HUES64 (cell line): ENCODE measurements around the gene PARD6B.
A peak's percentile ranks its signal among the peaks of the same experiment; 100 is the strongest.

Source experiments
- H3K27ac ChIP-seq: 2 replicates; pipeline ENCODE4 v1.7.0; 2013; ENCODE audit warnings: low read depth, low read length, inconsistent platforms
- H3K27me3 ChIP-seq: 2 replicates; pipeline ENCODE4 v1.6.1; 2013; ENCODE audit warnings: mild to moderate bottlenecking, low read length; ENCODE audit not compliant: insufficient read depth
- H3K36me3 ChIP-seq: 2 replicates; pipeline ENCODE4 v1.6.1; 2013; ENCODE audit warnings: mild to moderate bottlenecking, low read length; ENCODE audit not compliant: insufficient read depth
- H3K4me1 ChIP-seq: 2 replicates; pipeline ENCODE4 v1.6.1; 2013; ENCODE audit warnings: mild to moderate bottlenecking, low read length, moderate library complexity; ENCODE audit not compliant: insufficient read depth
- H3K4me3 ChIP-seq: 2 replicates; pipeline ENCODE4 v1.5.1; 2013; ENCODE audit warnings: mild to moderate bottlenecking, low read length, moderate library complexity
- H3K9ac ChIP-seq: 2 replicates; pipeline ENCODE4 v1.6.1; 2013; ENCODE audit warnings: mild to moderate bottlenecking, low read depth, low read length
- H3K9me3 ChIP-seq: 2 replicates; pipeline ENCODE4 v1.6.1; 2013; ENCODE audit warnings: low read depth, low read length; ENCODE audit not compliant: insufficient read depth
- WGBS: fragments of 150-250, 120-280 bp; methylation state at CpG from one replicate; pipeline ENCODE4 v1.1.7; 2013; ENCODE audit warnings: missing lambda C conversion rate; 5-methylcytosine and 5-hydroxymethylcytosine counted together

Gene PARD6B

DNA sequence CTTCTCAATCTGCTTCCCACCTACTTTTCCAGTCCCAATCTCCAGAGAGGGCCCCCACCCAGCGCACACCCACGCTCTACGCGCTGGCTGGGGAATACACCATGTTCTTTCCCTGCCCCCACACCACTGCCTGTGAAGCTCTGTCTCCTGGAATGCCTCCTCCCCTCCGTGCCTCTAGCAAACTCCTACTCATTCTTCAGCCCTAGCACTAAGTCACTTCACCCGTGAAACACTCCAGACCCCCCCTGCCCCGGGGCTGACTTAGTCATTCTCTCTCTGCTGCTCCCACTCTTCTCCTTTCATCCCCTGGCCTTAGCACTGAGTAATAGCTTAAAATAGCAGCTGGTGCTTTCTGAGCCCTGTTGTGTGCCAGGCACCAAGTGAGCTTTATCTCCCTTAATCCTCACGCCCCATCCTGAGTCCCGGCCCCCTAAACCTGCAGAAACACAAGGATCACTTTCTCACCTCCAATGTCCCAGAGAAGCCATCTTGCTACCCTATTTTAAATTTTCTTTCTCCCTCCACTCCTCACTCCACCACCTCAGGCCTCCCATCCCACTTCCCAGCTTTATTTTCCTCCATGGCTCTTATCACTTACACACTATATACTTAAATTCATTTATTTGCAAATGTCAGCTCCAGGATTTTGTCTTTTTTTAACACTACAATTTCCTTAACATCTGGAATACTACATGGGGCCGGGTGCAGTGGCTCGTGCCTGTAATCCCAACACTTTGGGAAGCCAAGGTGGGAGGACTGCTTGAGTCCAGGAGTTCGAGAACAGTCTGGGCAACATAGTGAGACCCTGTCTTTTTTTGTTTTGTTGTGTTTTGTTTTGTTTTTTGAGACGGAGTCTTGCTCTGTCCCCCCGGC, 6.3 kb upstream of the PARD6B start:
- peak overlapping the region; percentile 45; the same call in 1 of the 2 replicates for H3K9ac ChIP-seq
- 44% methylated on average over 14 of the region's 14 CpGs for WGBS

DNA sequence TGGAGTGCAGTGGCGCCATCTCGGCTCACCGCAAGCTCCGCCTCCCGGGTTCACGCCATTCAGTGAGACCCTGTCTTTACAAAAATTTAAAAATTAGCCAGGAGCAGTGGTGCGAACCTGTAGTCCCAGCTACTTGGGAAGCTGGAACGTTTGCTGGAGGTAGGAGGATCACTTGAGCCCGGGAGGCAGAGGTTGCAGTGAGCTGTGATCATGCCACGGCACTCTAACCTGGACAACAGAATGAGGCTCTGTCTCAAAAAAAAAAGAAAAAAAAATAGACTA, 5.7 kb upstream of the PARD6B start:
- Histone ChIP-seq H3K27ac (no peak overlapping the region), H3K9ac (no peak overlapping the region), H3K4me3 (no peak overlapping the region), H3K4me1 (peaks cover 28% of the 10 kb centered on the region), H3K27me3 (no peaks in the 10 kb centered on the region), H3K36me3 (no peaks in the 10 kb centered on the region), H3K9me3 (no peaks in the 10 kb centered on the region)
- WGBS, result 87% methylated on average over 10 of the region's 10 CpGs

More for the DNA sequence above, 6.3 kb upstream of the PARD6B start:
- Histone ChIP-seq H3K4me3 (no peak overlapping the region), H3K27me3 (no peaks in the 10 kb centered on the region), H3K27ac (peak overlapping the region; percentile 32), H3K36me3 (no peaks in the 10 kb centered on the region), H3K9me3 (no peaks in the 10 kb centered on the region), H3K4me1 (peaks cover 24% of the 10 kb centered on the region)

DNA sequence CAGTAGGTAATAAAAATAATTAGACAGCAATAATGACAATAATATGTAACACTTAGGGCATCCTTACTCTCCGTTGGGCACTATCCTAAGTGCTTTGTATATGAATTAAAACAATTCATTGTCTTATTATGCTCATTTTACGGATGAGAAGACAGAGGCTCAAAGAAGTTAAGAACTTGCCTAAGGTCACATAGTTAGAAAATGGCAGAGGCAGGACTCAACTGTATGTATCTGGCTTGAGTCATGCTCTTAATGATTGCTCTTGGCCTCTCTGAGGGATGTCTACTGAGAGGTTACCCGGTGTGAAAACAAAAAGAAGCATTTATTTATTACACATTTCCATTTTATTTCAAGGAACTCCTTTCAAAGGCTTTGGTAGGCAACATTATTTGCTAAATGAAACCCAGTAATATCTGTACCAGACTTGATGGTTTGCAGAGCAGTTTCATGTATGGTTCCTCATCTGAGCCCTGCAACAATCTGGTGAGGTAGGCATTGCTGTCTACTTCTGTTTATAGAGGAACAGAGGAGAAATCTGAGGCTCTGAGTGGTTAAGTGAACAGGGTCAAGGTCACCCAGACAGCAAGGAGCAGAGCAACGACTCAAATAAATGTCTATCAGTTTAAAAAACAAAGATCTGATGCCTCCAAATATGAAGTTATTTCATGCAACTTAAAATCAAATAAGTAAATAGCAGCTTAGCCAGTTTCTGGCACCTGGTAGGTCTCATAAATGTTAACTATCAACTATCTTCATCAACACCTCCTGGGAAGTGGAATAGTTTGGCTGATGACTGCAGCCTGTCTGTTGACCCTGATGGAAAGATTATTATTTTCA, 4.2 kb upstream of the PARD6B start:
- H3K27ac ChIP-seq, result no peak overlapping the region
- peaks cover 28% of the 10 kb centered on the region for H3K4me1 ChIP-seq
- no peaks in the 10 kb centered on the region for H3K36me3 ChIP-seq
- no peaks in the 10 kb centered on the region for H3K27me3 ChIP-seq
- WGBS, result 91% methylated on average over 3 of the region's 4 CpGs
- H3K9ac ChIP-seq, result no peak overlapping the region
- no peaks in the 10 kb centered on the region for H3K9me3 ChIP-seq
- H3K4me3 ChIP-seq, result no peak overlapping the region

DNA sequence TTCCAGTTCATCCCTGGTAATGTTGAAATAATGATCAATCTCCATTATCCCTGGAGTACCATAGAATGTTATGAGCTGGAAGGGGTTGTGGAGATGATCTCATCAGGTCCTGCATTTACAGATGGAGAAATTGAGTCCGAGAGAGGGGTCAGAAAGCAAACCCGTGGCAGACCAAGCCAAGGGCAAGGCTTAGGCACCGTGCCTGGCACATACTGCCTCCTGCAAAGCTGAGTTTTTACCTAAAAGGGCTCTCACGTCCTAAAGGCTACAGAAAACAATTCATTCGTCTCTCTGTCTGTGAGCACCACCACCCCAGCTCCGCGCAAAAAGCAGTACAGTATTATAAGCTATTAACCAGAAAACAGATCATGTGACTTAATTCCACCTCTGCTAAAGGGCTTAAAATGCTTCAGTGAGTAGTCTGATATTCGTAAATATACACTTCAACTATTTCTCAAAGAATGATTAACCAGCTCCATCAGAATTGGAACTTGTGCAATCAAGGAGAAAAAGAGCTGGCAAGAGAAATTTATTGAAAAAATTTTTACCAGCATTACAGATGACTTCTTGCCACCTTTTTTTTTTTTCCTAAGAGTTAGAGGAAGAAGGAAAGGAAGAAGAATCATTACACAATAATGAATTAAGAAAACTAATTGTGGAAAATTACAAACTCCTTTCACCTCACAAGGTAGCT, 3.4 kb upstream of the PARD6B start:
- H3K36me3 ChIP-seq, result no peaks in the 10 kb centered on the region
- H3K4me3 ChIP-seq, result no peak overlapping the region
- H3K27me3 ChIP-seq, result no peaks in the 10 kb centered on the region
- no peak overlapping the region for H3K27ac ChIP-seq
- H3K9me3 ChIP-seq, result no peaks in the 10 kb centered on the region
- peaks cover 32% of the 10 kb centered on the region for H3K4me1 ChIP-seq
- no peak overlapping the region for H3K9ac ChIP-seq
- 88% methylated on average over 7 of the region's 8 CpGs for WGBS

DNA sequence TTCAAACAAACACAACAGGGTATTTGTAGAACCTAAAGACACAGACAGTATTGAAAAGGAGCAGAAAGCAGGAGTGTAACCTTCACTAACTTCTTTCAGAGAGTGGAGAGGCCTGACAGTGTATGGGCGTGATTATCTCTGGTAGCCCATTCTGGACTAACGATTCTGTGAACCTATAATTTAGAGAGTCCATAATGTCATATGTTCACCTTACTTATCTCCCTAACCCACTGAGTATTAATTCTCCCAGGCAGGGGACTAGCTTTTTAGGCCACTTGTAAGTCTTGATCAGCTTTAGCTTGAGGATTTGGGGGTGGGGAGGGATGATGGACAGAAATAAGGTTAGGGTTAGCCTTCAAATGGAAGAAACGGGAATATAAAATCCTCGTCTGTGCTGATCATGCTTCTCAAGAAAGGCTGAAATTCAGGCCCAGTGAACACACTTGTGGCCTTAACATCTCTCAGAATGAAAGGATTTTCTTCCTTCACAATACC, 2.8 kb upstream of the PARD6B start:
- no peaks in the 10 kb centered on the region for H3K27me3 ChIP-seq
- no peak overlapping the region for H3K27ac ChIP-seq

DNA sequence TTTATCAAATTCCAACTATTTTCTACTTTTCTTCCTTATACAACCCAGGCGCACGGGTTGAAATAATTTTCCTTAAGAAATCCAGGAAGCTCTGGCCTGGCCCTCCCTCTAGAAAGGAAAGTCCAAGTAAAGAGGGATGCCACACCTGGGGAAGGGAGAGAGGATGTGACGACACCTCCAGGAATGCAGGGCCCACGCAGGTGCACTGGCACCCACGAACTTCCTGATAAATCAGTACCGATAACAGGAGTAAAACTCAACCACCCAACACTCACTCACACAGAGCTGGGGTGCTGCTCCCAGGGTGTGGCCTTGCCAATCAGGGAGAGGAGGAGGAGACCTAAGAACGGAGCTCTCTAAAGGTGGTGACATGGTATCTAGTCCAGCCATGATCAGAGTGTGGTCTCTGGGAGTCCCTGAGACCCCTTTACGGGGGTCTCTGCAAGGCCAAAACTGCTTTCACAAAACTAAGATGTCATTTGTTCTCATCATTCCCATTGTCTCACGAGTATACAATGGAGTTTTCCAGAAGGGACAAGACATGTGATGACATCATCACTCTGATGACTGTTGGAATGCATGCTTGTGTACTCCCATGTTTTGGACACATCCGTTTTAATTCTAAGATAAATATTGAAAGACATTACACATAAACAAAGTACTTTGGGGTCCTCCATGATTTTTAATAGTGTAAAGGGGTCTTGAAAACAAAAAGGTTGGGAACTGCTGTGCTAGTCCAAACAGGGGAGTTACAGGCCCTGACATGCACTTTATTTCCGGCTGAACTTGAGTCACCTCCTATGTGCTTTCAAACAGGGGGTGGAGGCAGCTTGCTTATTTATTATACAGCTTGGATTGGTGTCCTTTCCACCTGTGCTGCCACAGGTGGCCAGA, 2.2 kb upstream of the PARD6B start:
- Histone ChIP-seq H3K9ac (no peak overlapping the region), H3K9me3 (no peaks in the 10 kb centered on the region), H3K4me1 (peaks cover 38% of the 10 kb centered on the region), H3K27me3 (no peaks in the 10 kb centered on the region), H3K27ac (no peak overlapping the region; the same call in 1 of the 2 replicates), H3K4me3 (0 out of 2 replicates have a peak overlapping the region, but pooled peaks have one; percentile 94), H3K36me3 (no peaks in the 10 kb centered on the region)
- WGBS, result 90% methylated on average over 10 of the region's 11 CpGs

More for the DNA sequence above, 2.8 kb upstream of the PARD6B start:
- H3K9ac ChIP-seq, result no peak overlapping the region
- WGBS, result 91% methylated on average over 4 of the region's 4 CpGs
- H3K4me3 ChIP-seq, result no peak overlapping the region
- H3K36me3 ChIP-seq, result no peaks in the 10 kb centered on the region
- no peaks in the 10 kb centered on the region for H3K9me3 ChIP-seq
- peaks cover 35% of the 10 kb centered on the region for H3K4me1 ChIP-seq

DNA sequence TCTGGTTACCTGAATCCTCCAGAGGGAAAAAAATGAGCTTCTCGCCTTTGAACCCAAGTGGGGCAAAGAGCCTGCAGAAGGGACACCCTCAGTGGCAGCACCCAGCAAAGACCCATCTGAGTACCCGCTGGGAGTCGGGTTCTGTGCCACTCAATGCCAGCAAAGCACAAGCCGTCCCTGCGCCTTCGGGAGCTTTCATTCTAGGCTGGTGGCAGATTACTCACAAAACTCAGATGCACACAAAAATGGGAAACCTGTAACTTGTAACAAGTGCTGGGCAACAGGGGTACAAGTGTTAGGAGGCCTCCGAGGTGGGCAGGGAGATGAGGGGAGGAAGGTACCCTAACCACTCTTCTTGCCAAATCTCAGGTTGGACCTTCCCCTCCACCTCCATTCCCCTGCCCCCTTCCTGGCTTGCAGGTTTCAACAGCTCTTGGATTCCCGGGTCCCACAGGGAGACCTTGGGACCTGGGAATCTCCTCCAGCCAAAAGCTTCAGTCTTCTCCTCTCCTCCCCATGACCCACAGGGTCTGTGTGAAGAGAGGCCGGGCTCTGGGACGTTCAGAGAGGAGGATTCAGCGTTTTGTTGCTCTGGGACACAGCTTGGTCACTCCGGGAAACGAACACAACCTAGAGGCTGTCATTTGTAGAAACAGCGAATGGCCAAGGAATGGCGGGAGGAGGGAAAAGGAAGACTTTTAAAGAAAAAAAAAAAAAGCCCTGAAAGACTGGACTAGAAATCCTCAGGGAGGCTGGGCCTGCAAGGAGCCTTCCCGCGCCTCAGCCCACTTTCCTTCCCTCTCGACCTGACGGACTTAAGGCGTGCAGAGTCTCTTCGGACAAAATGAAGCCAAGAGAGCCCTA, 1.2 kb upstream of the PARD6B start:
- H3K9me3 ChIP-seq, result no peaks in the 10 kb centered on the region
- peak overlapping the region; percentile 86 for H3K27ac ChIP-seq
- peaks cover 6% of the 10 kb centered on the region for H3K36me3 ChIP-seq
- H3K4me3 ChIP-seq, result peak overlapping the region; percentile 94
- WGBS, result 33% methylated on average over 21 of the region's 21 CpGs
- peaks cover 29% of the 10 kb centered on the region for H3K4me1 ChIP-seq
- H3K27me3 ChIP-seq, result no peaks in the 10 kb centered on the region
- H3K9ac ChIP-seq, result peak overlapping the region; percentile 64

DNA sequence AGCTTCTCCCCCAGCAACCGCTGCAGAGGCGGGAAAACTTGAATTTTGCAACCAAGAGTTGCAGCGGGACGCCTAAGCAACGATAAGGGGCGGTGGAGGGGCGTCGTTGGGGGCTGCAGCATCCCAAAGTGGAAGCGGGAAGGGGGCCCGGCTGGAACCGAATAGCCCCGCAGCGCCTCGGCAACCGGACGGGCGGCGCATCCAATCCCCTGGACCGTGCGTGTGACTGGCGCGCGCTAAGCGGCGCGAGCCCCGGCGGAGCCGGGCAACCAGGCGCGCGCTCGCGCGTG, 670 bp upstream of the PARD6B start:
- whole genome bisulfite sequencing, result under 1% methylated on average over 35 of the region's 35 CpGs
- Histone ChIP-seq H3K9ac (peak overlapping the region; percentile 64), H3K36me3 (peaks cover 8% of the 10 kb centered on the region), H3K27ac (peak overlapping the region; percentile 86), H3K27me3 (no peaks in the 10 kb centered on the region), H3K4me1 (peaks cover 25% of the 10 kb centered on the region), H3K9me3 (no peaks in the 10 kb centered on the region), H3K4me3 (peak overlapping the region; percentile 94)

DNA sequence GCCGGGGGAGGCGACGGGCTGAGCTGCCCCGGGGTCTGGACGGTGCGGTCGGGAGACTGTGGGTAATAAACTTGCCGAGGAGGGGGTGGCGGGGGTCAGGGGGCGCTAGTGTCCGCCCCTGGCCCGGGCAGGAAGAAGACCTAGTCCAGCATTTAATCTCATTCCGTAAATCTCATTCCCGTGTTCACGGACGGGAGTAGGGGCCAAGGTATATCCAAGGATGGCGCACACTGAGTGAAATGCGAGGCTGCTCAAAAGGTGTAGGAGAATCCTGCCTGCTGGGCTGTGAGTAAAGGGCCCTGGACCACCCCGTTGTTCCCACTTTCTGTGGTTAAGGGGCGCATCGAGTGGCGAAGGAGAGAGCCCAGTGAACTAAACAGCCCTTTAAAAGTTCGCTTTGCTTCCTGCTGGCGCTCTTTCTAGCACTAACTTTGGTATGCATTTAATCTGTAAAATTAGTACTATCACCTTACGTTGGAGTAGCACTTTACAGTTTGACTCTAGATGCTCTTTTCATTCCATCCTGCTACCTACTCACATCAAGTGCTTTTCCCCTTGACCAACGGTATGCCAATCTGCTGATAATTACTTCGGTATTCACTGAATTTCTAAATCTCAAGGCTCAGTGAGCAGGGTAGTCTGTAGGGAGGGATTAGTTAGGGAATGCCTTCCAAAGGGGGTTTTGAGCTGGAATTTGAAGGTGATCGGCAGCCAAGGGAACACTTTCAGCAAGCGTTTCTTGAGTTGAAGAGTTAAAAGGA, 730 bp downstream of the PARD6B start:
- H3K4me1 ChIP-seq, result peaks cover 27% of the 10 kb centered on the region
- 3% methylated on average over 26 of the region's 29 CpGs for WGBS
- H3K27ac ChIP-seq, result peak overlapping the region; percentile 87
- H3K9me3 ChIP-seq, result no peaks in the 10 kb centered on the region
- peak overlapping the region; percentile 85 for H3K9ac ChIP-seq
- H3K27me3 ChIP-seq, result no peaks in the 10 kb centered on the region
- peak overlapping the region; percentile 94 for H3K4me3 ChIP-seq
- H3K36me3 ChIP-seq, result peaks cover 12% of the 10 kb centered on the region
